ENCODE data around the gene GNB3.

GNB3 gene

GRCh38 chr12:6795088-6795487 is 45.6 kb upstream of the GNB3 start:
- no peak for DNase-seq (ENCODE audit: low read depth in 1 of 2, low spot score in 1 of 2)
- no peaks in the 10 kb centered on the region for H3K27me3 ChIP-seq (ENCODE audit: insufficient read depth, poor library complexity, severe bottlenecking)
- no peak overlapping the region for H3K27ac ChIP-seq (replicated peaks)

GRCh38 chr12:6796576-6796975 is 44.1 kb upstream of the GNB3 start:
- TF ChIP-seq POLR2AphosphoS5 (IDR thresholded peaks at IDR 0.05; ENCODE audit: low read depth) (no peak), REST (IDR thresholded peaks at IDR 0.05; ENCODE audit: insufficient replicate concordance, low read depth) (no peak), SPI1 (IDR thresholded peaks at IDR 0.05; ENCODE audit: borderline replicate concordance, low read depth) (no peak), CTCF (IDR thresholded peaks at IDR 0.05; ENCODE audit: insufficient read depth, low read length) (no peak), GABPA (IDR thresholded peaks at IDR 0.05; ENCODE audit: low read depth) (no peak)
- H3K4me3 ChIP-seq (replicated peaks; ENCODE audit: insufficient read depth, low read length) = no peak overlapping the region
- H3K27ac ChIP-seq (replicated peaks) = no peak overlapping the region
- no peak for DNase-seq (ENCODE audit: low read depth in 1 of 2, low spot score in 1 of 2)
- no peaks in the 10 kb centered on the region for H3K27me3 ChIP-seq (ENCODE audit: insufficient read depth, poor library complexity, severe bottlenecking)

More at GRCh38 chr12:6795088-6795487, 45.6 kb upstream of the GNB3 start:
- TF ChIP-seq SPI1 (IDR thresholded peaks at IDR 0.05; ENCODE audit: borderline replicate concordance, low read depth) (no peak), POLR2AphosphoS5 (IDR thresholded peaks at IDR 0.05; ENCODE audit: low read depth) (no peak), REST (IDR thresholded peaks at IDR 0.05; ENCODE audit: insufficient replicate concordance, low read depth) (no peak), CTCF (IDR thresholded peaks at IDR 0.05; ENCODE audit: insufficient read depth, low read length) (no peak), GABPA (IDR thresholded peaks at IDR 0.05; ENCODE audit: low read depth) (no peak)
- H3K4me3 ChIP-seq (replicated peaks; ENCODE audit: insufficient read depth, low read length) = no peak overlapping the region

- no peak for DNase-seq (ENCODE audit: low read depth in 1 of 2, low spot score in 1 of 2)
- TF ChIP-seq POLR2AphosphoS5 (IDR thresholded peaks at IDR 0.05; ENCODE audit: low read depth) = no peak
- TF ChIP-seq REST (IDR thresholded peaks at IDR 0.05; ENCODE audit: insufficient replicate concordance, low read depth) = no peak
- TF ChIP-seq GABPA (IDR thresholded peaks at IDR 0.05; ENCODE audit: low read depth) = no peak
- Histone ChIP-seq H3K27ac (replicated peaks) (no peak overlapping the region), H3K27me3 (ENCODE audit: insufficient read depth, poor library complexity, severe bottlenecking) (no peaks in the 10 kb centered on the region), H3K4me3 (replicated peaks; ENCODE audit: insufficient read depth, low read length) (no peak overlapping the region)
Observed at GRCh38 chr12:6799147-6799546, 41.6 kb upstream of the GNB3 start.
